GM19468 (cell line): ENCODE data around the gene HHLA2.
"Not testable (repeated sequence)": the region's sequence is repeated elsewhere in the genome, so short reads cannot be mapped to it uniquely, and the experiment has no call there.

Experiments used
- ATAC-seq: cut with Tn5 transposase; IDR thresholded peaks from one replicate; pipeline ENCODE4 v1.9.1; 2021; ENCODE audit warnings: mild to moderate bottlenecking, moderate library complexity, moderate number of reproducible peaks; ENCODE audit not compliant: unreplicated experiment; ENCODE audit errors: extremely low read depth

HHLA2 gene

DNA sequence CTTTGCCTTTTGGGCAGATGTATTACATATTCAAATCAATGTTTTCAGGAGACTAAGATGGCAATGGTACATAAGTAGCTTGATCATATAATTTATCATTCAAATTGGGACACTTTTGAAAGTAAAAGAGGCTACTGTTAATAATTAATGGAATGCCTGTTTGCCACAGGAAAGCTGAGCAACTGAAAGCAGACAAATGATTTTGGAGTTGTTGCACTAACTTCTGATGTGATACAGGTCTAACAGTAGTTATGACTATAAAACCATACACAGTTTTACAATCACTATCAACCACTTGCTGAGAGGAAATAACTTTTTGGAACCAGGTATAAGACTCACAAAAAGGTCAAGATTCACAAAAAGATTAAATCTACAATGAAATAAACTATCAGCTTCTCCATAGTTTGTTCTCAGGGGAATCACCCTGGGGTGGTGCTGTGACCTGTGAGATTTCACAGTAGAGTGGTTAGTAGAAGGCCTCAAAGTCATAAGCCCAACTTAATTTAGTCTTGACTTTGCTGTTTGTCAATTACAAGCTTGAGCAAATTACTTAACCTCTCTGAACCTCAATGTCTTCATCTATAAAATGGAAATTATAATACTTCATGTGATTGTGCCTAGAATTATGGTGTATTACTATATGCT, 42.7 kb downstream of the HHLA2 start:
- no peak for ATAC-seq

- no peak for ATAC-seq
Measured at GRCh38 chr3:108341911-108342310, 45.6 kb downstream of the HHLA2 start.

DNA sequence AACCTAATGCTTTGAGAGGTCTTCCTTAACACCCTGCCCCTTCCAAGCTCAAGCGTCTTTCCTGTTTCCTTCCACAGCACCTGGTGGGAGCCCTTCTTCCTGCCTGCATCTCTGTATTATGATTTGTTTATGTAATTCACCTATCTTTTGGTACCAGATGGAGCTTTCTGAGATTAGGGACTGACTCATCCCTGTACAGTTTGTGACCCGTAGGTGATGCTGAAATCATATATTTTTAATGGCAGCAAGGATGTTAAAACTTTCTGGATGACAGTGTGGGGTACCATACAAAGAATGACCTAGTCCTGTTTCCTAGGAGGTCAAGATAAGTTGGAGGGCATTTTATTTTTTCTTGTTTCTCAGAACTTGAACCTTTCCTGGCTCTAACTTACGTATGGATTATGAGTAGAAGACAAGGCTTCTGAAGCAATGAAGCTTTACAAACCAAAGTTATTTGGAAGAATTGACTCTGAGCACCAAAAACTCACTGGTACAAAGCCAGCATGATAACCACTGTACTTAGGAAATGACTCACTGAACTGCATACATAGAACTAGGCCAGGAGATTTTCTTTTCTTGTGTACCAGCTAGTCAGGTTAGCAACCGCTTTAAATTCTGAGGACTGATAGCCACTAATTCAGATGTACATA, 46.6 kb downstream of the HHLA2 start:
- ATAC-seq, result no peak

GRCh38 chr3:108343491-108343890, 47.1 kb downstream of the HHLA2 start:
- ATAC-seq, result no peak

- no peak for ATAC-seq
Measured at GRCh38 chr3:108345492-108346205, 49.3 kb downstream of the HHLA2 start.

GRCh38 chr3:108346301-108347227, 50.2 kb downstream of the HHLA2 start:
- ATAC-seq, result no peak

GRCh38 chr3:108352176-108352575, 55.8 kb downstream of the HHLA2 start:
- no peak for ATAC-seq

- no peak for ATAC-seq
Measured at GRCh38 chr3:108354562-108354961, 58.2 kb downstream of the HHLA2 start.

DNA sequence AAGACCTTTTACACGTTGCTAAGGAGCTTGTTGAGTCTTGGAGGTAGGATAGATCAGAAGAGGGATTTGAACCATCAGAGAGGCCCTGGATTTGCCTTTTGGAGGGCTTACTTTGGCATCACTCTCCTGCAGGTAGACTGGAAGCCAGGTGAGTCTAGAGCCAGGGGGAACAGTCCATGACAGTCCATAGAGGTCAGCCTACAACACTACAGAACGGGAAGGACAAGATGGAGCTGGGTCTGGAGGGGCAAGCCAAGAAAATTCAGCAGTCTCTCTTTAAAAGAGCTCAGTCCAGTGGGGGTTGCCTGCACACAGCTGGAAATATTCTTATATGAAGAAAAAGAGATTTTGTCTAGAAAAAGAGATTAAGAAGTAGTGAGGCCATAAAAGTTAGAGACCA, 60.7 kb downstream of the HHLA2 start:
- ATAC-seq, result no peak

- ATAC-seq, result no peak
Measured at GRCh38 chr3:108359011-108359410, 62.7 kb downstream of the HHLA2 start.

DNA sequence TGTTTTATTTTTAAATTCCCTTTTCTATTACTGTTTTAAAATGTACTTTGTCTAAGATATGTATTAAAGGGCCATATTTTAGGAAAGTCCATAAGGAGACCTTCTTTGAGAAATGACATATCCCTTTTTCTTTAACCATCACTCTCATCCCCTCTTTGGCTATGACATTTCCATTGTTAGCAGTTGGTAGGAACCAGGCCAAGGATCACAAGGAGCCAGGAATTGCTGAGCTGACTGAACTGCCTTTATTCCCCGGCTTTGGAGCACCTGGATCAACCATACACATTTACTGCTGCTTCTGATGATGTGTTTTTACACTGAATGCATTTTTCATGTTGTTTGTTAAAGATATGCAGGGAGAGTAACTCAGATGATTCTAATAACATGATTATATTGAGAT, 79.7 kb downstream of the HHLA2 start:
- no peak for ATAC-seq

DNA sequence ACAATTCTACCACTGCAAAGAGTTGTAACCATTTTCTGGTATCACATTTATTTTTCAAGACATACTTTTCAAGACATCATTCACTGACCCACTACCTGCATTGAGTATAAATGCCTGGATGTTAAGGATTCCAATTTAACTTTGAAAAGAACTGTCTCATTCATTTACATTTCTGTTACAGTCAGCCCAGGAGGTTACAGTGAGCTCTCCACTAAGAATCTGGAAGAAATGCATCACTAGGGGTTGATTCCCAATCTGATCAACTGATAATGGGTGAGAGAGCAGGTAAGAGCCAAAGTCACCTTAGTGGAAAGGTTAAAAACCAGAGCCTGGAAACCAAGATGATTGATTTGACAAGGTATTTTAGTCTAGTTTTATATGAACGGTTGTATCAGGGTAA, 81.0 kb downstream of the HHLA2 start:
- ATAC-seq, result no peak

DNA sequence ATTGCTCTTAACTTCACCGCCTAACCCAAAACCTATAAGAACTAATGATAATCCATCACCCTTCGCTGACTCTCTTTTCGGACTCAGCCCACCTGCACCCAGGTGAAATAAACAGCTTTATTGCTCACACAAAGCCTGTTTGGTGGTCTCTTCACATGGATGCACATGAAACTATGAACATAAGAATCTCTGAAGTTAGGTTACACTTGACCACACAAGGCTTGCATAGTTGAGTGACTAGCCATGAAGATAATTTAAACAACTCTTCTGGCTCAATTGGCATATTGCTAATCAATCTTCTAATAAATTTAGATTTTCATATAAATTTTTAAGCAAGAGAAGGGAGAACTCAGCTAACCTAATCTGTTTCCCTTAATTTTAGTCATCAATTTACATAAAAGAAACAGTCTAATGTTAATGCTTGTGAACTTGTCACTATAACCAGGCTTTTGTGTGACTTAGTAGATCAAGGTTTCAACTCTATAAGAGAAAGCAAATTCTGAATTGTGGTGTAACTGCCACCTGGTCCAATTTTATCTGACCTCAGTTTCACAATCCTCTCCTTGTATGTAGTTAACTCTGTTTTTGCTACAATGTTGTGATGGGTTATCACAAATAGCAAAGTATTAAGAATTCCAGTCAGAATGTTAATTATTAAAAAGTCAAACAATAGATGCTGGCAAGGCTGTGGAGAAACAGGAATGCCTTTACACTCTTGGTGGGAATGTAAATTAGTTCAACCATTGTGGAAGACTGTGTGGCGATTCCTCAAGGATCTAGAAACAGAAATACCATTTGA, 82.0 kb downstream of the HHLA2 start:
- ATAC-seq, result no peak

GRCh38 chr3:108378952-108379342, 82.6 kb downstream of the HHLA2 start:
- ATAC-seq, result not testable (repeated sequence)

- ATAC-seq, result no peak
Measured at GRCh38 chr3:108380128-108380795, 83.9 kb downstream of the HHLA2 start.

DNA sequence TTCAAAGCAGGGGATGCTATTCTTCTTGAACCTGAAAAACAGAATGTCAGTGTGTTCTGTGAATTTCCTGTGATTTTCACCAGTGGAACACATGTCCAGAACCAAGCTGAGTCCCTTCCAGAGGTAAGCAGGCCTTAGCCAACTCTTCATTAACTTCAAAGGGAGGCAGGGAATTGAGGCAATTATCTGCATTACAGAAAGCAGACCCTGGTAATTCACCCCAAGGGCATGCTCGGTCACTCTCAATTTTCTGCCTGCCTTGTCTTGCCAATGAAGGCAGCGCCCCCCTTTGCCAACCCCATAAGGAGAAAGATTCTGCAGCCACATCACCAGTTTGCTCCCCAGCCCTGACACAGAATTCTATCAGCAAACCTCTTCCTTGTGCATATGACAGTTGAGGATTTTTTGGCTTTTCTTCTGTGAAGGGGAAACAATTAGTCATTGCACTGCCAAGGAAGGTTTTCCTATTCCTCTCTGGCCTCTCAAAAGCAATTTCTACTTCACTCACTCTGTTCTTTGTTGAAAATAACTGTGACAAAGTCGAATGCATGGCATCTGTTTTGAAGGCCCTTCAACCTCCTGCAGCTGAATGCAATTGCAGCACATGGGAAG, 85.3 kb downstream of the HHLA2 start:
- no peak for ATAC-seq

GRCh38 chr3:108383306-108383705, 87.0 kb downstream of the HHLA2 start:
- no peak for ATAC-seq

GRCh38 chr3:108387063-108387462, 90.7 kb downstream of the HHLA2 start:
- no peak for ATAC-seq
